ENCODE results near the gene PLEKHA6.

PLEKHA6 gene

GRCh38 chr1:204176049-204176448 lies 183.7 kb downstream of the PLEKHA6 start:
- no peak for DNase-seq

- DNase-seq = no peak
These were observed 184.8 kb downstream of the PLEKHA6 start for GRCh38 chr1:204174958-204175357.

- no peak for DNase-seq
These were observed 187.2 kb downstream of the PLEKHA6 start for GRCh38 chr1:204172404-204173029.

- no peak for DNase-seq
These were observed 188.0 kb downstream of the PLEKHA6 start for GRCh38 chr1:204171751-204172178.

GRCh38 chr1:204170494-204171155 lies 189.1 kb downstream of the PLEKHA6 start:
- no peak for DNase-seq

GRCh38 chr1:204169858-204170257 lies 189.9 kb downstream of the PLEKHA6 start:
- no peak for DNase-seq

Data from RPMI8226 (cell line).